GM21786 (cell line): Measurements from ENCODE around the gene MAP2K4.

Experiments
- ATAC-seq: cut with Tn5 transposase; IDR thresholded peaks from one replicate; pipeline ENCODE4 v1.9.1; 2021; ENCODE audit not compliant: unreplicated experiment

The MAP2K4 gene

DNA sequence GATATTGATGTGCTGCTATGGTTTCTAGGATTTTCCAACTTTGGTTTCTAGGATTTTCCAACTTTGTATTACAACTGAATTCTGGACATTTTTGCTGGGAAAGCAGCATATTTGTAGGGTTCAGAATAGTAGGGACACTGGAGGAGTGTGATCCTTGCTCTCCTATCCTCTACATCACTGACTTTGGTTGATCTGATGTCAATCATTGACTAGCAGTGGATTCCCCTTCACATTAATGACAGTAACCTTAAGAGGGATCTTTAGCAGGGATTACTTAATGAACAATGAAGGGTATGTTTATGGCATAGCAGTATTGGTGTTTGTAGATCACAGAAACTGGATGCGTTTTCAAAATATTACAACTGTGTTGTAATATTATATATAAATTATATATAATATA is 67.4 kb downstream of the MAP2K4 start:
- ATAC-seq: no peak

DNA sequence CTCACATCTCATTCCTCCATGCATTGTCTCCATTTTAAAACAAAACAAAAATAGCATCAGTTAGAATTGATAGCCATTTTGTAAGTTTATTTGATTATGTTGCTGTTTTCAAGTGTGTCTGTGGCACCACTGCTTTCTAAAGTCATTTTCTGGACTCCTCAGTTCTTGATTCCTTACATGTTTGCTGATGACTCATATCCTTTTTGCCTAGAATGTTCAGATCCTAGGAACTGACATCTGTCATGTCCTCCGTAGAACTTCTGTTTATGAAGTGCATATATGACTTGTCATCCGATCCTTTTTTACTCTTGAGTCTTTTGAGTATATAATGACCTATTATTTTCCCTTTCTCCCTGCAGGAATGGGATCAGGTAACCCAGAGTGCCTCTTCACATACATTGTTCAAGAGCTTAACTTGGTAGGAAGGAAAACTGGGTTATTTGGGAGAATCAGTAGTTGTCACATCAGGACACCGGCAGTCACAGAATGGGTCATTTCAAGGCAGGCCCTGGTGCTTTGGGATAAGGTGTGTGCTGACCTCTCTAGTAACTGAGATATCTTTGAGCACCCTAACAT is 69.2 kb downstream of the MAP2K4 start:
- ATAC-seq: no peak

DNA sequence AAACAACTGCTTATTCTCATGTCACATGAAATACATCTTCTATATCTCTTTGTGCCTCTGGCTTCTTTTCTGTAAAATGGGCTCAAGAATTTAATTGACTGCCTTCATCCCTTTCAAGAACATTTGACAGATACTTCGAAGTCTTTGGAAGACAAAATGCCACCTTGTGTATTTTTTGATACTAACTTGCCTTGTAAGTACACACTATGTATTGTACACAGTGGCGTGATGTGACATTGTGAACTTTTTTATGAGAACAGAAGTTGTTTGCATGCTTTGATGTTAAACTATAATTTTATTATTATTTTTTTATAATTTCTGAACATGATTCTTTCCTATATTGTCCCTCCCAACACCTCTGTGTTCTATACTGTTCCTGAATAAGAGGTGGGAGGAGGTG is 73.7 kb downstream of the MAP2K4 start:
- no peak for ATAC-seq

DNA sequence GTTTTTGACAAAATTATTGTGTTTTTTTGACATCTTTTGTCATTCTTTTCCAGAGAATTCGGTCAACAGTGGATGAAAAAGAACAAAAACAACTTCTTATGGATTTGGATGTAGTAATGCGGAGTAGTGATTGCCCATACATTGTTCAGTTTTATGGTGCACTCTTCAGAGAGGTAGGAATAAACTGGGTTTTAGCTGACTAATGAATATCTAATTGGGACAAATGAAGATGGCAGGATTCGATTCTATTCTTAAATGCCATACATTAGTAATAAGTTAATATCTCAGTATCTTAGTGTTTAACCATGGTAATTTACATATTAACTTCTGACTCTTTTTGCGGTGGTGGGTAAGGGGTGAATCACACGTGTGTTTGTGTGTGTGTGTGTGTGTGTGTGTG is 74.8 kb downstream of the MAP2K4 start:
- no peak for ATAC-seq

DNA sequence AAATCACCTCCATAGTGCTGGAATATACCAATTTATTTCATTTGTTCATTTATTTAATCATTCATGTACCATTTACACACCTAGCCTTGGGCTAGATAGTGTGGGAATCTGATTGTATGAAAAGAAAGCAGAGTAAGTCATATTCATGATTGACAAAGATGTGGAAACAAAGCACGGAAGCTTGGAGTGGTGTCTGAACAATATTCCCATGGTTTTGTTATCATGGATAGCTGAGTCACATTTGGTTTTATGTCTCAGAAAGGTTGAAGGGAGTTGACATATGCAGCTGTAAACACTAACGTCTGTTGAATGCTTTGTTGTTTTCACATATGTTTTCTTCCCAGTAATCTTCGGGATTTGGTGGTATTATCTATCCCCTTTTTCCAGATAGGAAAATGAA is 76.6 kb downstream of the MAP2K4 start:
- ATAC-seq: no peak

DNA sequence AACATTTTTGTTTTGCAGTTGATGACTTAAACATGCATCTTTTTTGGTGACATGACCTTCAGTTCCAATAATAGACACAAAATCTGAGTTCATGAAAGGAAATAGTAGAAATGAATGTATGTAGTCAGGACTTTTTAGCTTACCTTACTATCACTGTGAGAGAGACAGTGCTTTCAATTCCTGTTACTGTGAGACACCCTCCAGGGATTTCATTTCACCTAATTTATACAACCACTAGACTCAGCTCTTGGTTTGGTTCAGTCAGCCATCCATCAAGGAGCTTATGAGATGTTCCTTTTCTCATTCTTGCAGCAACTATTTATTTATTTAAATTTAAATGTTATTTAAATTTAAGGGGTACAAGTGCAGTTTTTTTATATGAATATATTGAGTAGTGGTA is 77.9 kb downstream of the MAP2K4 start:
- peak; percentile 98 for ATAC-seq

DNA sequence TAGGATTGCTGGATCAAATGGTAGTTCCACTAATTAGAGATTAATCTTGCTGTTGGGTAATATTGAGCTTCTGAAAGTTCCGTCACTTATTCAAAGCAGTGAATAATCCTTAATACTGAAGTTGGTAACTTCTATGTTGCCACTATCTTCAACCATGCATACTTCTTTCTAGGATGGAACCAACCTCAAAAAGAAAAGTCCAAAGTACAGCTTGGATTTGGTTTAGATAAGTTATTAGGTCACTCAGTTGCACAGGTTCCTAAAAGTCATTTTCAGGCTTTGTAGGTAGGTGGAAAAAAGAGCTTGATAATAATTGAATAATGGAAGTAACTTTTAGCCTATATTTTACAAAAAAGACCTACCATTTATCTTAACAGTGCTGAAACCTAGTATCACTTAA is 78.7 kb downstream of the MAP2K4 start:
- no peak for ATAC-seq

DNA sequence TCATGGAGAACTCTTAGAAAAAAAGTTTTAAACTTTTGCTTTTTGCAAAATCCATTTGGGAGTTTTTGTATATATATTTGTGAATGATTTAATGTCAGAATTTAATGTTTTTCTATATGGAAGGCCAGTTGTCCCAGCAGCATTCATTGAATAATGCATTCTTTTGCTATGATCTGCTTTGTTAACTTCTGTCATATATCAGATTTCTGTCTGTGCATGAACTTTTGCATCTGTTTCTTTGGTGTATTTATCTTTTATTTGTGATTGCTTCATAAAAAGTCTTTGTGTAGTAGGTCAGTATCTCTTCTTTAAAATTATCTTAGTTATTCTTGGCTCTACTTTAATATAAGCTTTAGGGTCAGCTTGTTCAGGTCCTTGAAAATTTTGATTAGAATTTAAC is 84.2 kb downstream of the MAP2K4 start:
- no peak for ATAC-seq

DNA sequence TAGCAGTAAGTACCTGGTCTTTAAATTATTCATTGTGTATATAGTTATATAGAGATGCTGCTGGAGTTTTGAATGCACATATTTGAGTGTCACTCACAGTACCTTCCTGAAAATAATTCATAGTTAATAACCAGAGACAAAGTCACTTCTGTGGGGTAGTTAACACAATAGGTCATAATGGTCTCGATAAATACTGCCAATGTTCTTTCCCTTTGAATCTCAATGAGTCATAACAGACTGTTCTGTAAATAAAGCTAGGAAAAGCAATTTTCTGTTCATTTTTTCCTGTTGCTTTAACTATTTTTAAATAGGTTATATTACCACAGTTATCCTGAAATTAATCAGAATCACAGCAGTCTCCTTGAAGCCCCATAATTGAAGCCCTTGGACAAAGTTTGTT is 87.2 kb downstream of the MAP2K4 start:
- ATAC-seq: no peak

DNA sequence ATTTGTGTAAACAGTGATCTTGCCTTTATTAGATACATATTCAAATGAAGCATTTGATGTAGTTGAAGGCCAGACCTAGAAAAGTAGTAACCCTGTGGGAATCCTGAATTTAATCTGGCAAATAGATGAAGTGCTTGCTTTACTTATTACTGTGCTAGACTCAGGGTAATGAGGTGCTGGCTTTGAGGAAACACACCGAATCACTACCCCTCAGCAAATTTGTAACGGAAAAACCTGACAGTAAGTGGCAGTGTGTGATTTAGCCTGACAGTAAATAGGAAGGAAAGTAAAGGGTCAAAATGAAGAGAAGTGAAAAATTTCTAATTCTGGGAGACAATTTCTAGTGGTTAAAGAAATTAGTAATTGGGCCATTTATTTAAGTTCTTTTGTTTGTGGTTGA is 90.2 kb downstream of the MAP2K4 start:
- ATAC-seq: no peak

DNA sequence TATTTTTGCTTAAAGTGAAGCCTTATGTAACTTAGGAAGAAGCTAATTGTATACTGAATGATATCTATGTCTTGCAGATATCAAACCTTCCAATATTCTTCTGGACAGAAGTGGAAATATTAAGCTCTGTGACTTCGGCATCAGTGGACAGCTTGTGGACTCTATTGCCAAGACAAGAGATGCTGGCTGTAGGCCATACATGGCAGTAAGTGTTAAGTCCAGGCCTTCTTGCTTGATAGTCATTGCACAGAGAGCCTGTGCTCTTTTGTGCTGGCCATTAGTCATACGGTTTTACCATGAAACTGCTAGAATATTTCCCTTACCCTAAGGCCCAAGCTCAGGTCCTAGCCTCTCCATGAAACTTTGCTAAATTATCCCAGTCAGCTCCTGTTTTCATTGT is 92.5 kb downstream of the MAP2K4 start:
- no peak for ATAC-seq

DNA sequence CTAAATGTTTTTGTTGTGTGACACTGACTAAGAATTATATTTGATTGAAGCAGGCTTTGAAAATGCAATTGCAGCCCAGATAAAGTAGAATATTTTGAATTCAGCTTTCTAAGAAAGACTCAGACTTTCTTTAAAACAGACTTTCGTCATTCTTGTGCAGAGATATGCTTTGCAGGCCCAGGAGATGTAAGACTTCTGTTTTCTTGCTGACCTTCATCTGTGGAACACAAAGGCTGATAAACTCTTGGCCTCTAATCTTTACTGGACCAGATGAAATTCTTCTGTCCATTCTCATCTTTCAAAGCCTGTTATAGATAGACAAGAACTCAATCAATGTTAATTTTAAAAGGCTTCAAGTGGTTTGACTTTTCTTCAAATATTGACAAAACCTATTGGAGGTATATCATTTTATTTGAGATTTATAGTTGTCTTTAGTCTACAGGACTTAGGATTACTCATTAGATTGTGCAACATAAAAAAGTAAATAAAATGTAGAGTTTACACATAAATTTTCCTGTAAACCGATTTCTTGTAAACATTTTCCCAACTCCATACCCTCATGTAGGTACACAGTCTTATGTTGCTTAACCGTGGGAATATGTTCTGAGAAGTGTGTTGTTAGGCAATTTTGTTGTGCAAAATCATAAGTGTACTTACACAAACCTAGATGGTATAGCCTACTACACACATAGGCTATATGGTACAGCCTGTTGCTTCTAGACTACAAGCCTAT is 94.2 kb downstream of the MAP2K4 start:
- no peak for ATAC-seq

DNA sequence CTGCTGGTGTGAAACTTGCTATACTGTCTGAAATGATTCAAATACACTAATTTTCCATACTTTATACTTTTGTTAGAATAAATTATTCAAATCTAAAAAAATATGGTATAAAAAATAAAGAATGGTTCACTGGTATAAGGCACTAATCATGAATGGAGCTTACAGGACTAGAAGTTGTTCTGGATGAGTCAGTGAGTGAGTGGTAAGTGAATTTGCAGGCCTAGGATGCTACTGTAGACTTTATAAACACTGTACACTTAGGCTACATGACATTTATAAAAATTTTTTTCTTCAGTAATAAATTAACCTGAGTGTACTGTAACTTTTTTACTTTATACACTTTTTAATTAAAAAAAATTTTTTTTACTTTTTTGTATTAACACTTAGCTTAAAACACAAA is 95.5 kb downstream of the MAP2K4 start:
- no peak for ATAC-seq

DNA sequence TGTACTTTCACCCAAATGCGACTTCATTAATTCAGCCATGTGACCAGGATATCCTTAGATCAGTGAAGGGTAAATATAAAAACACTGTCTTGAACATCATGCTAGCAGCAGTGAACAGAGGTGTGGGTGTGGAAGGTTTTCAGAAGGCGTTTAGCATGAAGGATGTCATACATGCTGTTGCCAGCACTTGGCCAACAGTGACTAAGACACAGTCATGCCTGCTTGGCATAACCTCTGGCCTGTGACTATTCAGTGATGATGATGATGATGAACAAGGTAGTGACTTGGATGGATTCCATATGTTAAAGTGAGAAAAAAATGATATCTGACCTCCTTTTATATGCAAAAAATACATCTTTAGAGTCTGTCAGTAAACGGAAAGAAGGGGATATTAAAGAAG is 97.9 kb downstream of the MAP2K4 start:
- no peak for ATAC-seq

DNA sequence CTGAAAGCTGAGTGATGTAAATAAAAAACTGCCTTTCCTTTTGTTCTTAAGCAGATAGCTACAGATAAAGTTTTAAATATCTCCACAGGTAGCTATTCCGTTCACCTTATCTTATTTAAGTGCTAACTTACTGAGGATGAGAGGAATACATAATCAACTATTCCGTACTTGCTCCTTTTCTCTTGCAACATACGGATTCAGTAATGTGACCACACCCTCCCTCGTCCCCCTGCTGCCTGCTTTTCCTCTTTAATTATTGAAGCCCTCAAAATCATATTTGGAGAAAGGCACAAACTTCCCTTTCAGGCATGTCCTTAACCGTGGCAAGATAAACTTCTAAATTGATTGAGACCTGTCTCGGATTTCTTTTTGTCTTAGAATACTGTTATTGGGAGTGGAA is 101.4 kb downstream of the MAP2K4 start:
- ATAC-seq: no peak

DNA sequence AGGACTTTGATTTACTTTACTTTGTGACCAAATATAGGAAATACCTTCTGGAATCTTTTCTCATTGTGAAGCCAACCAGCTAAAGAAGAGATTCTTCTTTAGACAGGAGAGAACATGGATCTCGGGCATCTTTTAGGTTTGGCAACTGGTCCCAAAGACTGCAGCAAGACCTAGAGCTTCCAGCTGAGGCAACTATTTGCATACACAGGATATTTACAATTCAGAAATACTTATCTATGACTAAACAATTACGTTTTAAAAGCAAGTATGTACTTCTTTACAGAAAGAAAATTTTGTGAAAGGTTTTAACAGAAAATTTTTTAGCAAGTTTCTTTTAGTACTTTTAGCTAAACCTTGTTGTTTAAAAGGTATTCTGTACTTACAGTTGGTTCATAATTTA is 106.5 kb downstream of the MAP2K4 start:
- ATAC-seq: no peak

DNA sequence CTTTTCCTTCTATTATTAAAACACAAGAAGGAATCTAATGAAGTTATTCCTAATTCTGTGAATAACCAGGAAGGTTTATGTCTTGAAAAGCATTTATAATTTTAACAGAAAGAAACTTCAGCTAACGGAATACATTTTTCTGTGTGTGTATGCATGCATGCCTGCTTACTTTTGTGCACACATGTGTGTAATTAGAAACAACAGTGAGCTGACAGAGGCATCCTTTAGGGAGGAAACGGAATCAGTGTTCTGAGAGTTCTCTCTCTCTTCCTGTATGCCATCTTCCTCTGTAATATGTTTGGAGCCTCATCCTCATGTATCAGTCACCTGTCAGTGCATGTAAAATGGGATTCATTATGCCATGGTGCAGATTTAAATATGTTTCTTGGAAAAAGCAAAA is 107.0 kb downstream of the MAP2K4 start:
- no peak for ATAC-seq

DNA sequence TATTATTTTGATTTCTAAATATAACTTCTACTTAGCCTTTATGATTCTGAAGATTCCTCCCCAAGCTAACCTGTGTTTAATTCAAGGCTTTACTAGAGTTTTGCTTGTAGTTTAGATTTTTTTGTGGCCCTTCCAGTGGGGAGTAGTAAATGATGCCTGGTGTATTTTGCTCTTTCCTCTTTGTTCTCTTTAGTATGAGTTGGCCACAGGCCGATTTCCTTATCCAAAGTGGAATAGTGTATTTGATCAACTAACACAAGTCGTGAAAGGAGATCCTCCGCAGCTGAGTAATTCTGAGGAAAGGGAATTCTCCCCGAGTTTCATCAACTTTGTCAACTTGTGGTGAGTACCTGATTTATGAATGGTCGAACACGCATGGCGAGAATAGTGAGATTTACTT is 108.3 kb downstream of the MAP2K4 start:
- no peak for ATAC-seq

DNA sequence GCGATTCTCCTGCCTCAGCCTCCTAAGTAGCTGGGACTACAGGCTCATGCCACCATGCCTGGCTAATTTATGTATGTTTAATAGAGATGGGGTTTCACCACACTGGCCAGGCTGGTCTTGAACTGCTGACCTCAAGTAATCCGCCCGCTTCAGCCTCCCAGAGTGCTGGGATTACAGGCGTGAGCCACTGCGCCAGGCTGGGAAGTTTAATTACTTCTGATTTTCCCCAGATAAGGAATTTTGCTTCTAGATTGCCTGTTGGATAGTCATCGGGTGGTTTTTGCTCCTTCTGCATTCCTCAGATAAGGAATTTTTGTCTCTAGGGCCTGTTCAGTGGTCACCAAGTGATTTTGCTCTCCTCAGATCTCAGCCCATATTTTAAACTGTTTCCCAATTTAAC is 112.5 kb downstream of the MAP2K4 start:
- ATAC-seq: no peak

DNA sequence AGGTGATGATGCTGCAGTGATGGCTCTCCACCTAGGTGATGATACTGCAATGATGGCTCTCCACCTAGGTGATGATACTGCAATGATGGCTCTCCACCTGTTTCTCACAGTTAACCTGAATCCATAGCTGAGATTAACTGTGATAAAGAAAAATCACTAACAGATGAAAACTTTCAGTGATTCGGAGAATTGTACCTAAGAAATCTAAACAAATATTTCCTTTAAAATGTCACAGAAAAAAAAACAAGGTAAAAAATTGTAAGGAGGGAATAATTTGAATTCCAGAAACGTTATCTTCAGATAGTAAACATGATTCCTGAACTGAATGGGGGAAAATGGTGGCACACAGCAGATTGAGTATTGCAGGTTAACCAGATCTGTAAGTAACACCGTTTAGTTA is 113.4 kb downstream of the MAP2K4 start:
- no peak for ATAC-seq

DNA sequence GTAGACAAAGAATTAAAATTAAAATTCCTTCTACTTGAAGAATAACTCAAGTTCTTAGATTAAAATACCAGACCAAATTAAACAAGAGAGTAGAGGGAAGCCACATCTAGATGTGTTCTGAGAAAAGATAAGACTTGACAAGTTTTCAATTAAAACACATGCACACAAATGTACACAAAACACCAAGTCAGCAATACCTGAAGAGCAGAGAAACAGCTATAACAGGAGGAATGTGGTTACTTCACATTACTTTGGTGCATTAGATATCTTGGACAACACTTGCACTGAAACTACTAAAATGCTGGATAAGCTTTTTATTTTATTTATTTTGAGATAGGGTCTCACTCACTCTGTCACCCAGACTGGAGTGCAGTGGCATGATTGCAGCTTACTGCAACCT is 113.9 kb downstream of the MAP2K4 start:
- no peak for ATAC-seq

DNA sequence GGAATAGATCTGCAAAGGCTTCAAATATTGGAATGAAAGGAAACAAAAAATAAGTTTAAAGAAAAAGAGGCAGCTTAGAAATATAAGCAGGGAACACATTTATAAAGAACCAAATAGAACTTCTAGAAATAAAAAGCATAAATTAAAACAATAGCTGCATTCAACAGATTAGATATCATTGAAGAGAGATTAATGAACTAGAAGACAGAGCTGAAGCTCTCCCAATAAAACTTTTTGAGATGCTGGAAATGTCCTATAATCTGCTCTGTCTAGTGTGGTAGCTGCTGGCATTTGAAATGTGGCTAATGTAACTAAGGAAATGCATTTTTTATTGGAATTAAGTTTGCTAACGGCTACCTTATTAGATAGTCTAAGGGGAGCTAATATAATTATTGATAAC is 115.6 kb downstream of the MAP2K4 start:
- ATAC-seq: no peak

DNA sequence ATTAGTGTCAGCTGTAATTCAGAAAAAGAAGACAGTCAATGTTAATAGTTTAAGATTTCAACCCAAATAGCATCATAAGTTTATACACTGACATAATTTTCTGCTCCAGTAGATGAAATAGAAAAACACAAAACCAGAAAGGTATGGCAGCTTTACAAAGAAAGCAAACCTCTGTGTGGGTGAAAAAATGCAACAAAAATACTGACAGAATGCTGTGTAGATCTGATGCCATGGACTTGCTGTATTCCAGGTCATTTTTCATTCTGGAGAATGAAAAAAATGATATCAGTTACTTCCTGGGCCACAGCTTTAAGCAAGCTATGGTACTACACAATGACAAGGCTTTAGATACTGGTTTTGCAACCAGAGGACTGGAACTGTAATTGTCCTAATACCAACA is 116.0 kb downstream of the MAP2K4 start:
- ATAC-seq: no peak
